Activated CD4-positive, alpha-beta T cell treated with anti-CD3 and anti-CD28 coated beads for 36 hours (primary cell): ENCODE measurements around the gene ERGIC3. TPM values are rescaled to one million over a fixed set of nuclear protein-coding genes. Genes with fewer than 3 reads are reported as not detected.
"Not testable (repeated sequence)": the region's sequence is repeated elsewhere in the genome, so short reads cannot be mapped to it uniquely, and the experiment has no call there.

Experiments used
- ATAC-seq: fragments of 200-7000 bp; cut with Tn5 transposase; one replicate; pipeline ENCODE4 v1.10.0; 2021; ENCODE audit warnings: mild to moderate bottlenecking, moderate library complexity
- CTCF ChIA-PET: fragments of 350-600 bp; sonication (Branson Sonifier 250); formaldehyde crosslinking; loops from one replicate; lab custom pipeline; 2021; ENCODE audit warnings: antibody characterized with exemption; lab: Charles Lee
- POLR2A ChIA-PET: fragments of 350-600 bp; sonication (Branson Sonifier 250); formaldehyde crosslinking; loops from one replicate; lab custom pipeline; 2021; ENCODE audit warnings: antibody characterized with exemption, inconsistent platforms; lab: Charles Lee
- DNase-seq: peaks from one replicate; pipeline ENCODE4 v3.0.0-alpha.2; 2020
- H3K27ac Mint-ChIP-seq: one replicate; pipeline ENCODE4 v1.8.0; 2021; ENCODE audit warnings: mixed read lengths
- H3K27me3 Mint-ChIP-seq: one replicate; pipeline ENCODE4 v1.8.0; 2021; ENCODE audit warnings: mixed read lengths
- H3K36me3 Mint-ChIP-seq: one replicate; pipeline ENCODE4 v1.8.0; 2021; ENCODE audit warnings: low read depth, mixed read lengths
- H3K4me1 Mint-ChIP-seq: one replicate; pipeline ENCODE4 v1.8.0; 2021; ENCODE audit warnings: mixed read lengths
- H3K4me3 Mint-ChIP-seq: one replicate; pipeline ENCODE4 v1.8.0; 2021; ENCODE audit warnings: mild to moderate bottlenecking, moderate library complexity, mixed read lengths
- H3K9me3 Mint-ChIP-seq: one replicate; pipeline ENCODE4 v1.8.0; 2021; ENCODE audit warnings: low read depth, mixed read lengths
- intact Hi-C, 2 experiments: fragments of 100-400 bp; cut with DNase I in 1 of 2; cut with micrococcal nuclease in 1 of 2; formaldehyde crosslinking; loops; one replicate each; pipeline versions ENCODE4 v1.14.2 to v1.15.1; 2022 to 2024; cut with DNase I, micrococcal nuclease
- total RNA-seq, 2 experiments: library from RNA; stranded (reverse); gene quantifications; one replicate each; pipeline ENCODE4 v1.2.3, GENCODE V29; 2021

Gene ERGIC3
- total RNA-seq, 2 experiments from 2014 or later: 109 to 127 TPM

- ChIA-PET CTCF (interaction anchor here (0.8 kb wide), 1 partner anchor 447 kb away, joined by 3 read pairs; no protein-coding TSS in a partner anchor), POLR2A (no interaction called here)
- intact Hi-C loops: no loop called here
- H3K36me3 Mint-ChIP-seq: peaks cover 12% of the 10 kb centered on the region
- ATAC-seq (no peak), DNase-seq (no peak)
- no peak overlapping the region for H3K27ac Mint-ChIP-seq
- H3K4me1 Mint-ChIP-seq: peaks cover 15% of the 10 kb centered on the region
- no peaks in the 10 kb centered on the region for H3K27me3 Mint-ChIP-seq
- no peak overlapping the region for H3K4me3 Mint-ChIP-seq
- no peaks in the 10 kb centered on the region for H3K9me3 Mint-ChIP-seq
Observed at GRCh38 chr20:35546127-35546526, 4.2 kb downstream of the ERGIC3 start.

- H3K36me3 Mint-ChIP-seq: peaks cover 12% of the 10 kb centered on the region
- no peaks in the 10 kb centered on the region for H3K27me3 Mint-ChIP-seq
- H3K4me3 Mint-ChIP-seq: no peak overlapping the region
- ChIA-PET POLR2A (no interaction called here), CTCF (interaction anchor here (0.7 kb wide), 1 partner anchor 89 kb away, joined by 3 read pairs; no protein-coding TSS in a partner anchor)
- peaks cover 9% of the 10 kb centered on the region for H3K4me1 Mint-ChIP-seq
- no peaks in the 10 kb centered on the region for H3K9me3 Mint-ChIP-seq
- no peak overlapping the region for H3K27ac Mint-ChIP-seq
- no peak for ATAC-seq
- intact Hi-C loops: no loop called here
- no peak for DNase-seq
Observed at GRCh38 chr20:35547329-35547728, 5.5 kb downstream of the ERGIC3 start.

- Mint-ChIP-seq H3K36me3 (peaks cover 16% of the 10 kb centered on the region), H3K27me3 (no peaks in the 10 kb centered on the region), H3K4me1 (no peaks in the 10 kb centered on the region), H3K9me3 (no peaks in the 10 kb centered on the region), H3K4me3 (no peak overlapping the region), H3K27ac (no peak overlapping the region)
- intact Hi-C loops: no loop called here
- POLR2A ChIA-PET: no interaction called here
- ATAC-seq: no peak
- DNase-seq: no peak
- CTCF ChIA-PET: no interaction called here
Observed at GRCh38 chr20:35551503-35551902, 9.6 kb downstream of the ERGIC3 start.

GRCh38 chr20:35552914-35553313 lies 11.0 kb downstream of the ERGIC3 start:
- Mint-ChIP-seq H3K9me3 (no peaks in the 10 kb centered on the region), H3K4me3 (no peak overlapping the region), H3K36me3 (peaks cover 18% of the 10 kb centered on the region), H3K27me3 (no peaks in the 10 kb centered on the region), H3K4me1 (no peaks in the 10 kb centered on the region), H3K27ac (no peak overlapping the region)
- ATAC-seq: no peak
- DNase-seq: no peak
- ChIA-PET POLR2A (interaction anchor here (0.6 kb wide), 1 partner anchor 795 kb away, joined by 6 read pairs; no protein-coding TSS in a partner anchor), CTCF (no interaction called here)
- intact Hi-C loops: no loop called here

- POLR2A ChIA-PET: interaction anchor here (0.6 kb wide), 1 partner anchor 71 kb away, joined by 7 read pairs; no protein-coding TSS in a partner anchor
- DNase-seq, intact Hi-C loops, H3K27me3 Mint-ChIP-seq, CTCF ChIA-PET, H3K4me1 Mint-ChIP-seq, H3K9me3 Mint-ChIP-seq, H3K27ac Mint-ChIP-seq, H3K4me3 Mint-ChIP-seq, ATAC-seq: not testable (repeated sequence)
- H3K36me3 Mint-ChIP-seq: peaks cover 12% of the 10 kb centered on the region
Observed at GRCh38 chr20:35555461-35555860, 13.6 kb downstream of the ERGIC3 start.

GRCh38 chr20:35555951-35556645 lies 14.2 kb downstream of the ERGIC3 start:
- ATAC-seq (no peak), DNase-seq (no peak)
- H3K9me3 Mint-ChIP-seq: no peaks in the 10 kb centered on the region
- H3K4me1 Mint-ChIP-seq: no peaks in the 10 kb centered on the region
- ChIA-PET CTCF (interaction anchor here (0.5 to 0.7 kb wide), 2 partner anchors 41 to 64 kb away, joined by 3 read pairs; no protein-coding TSS in a partner anchor), POLR2A (interaction anchor here (0.6 kb wide), 1 partner anchor 71 kb away, joined by 7 read pairs; no protein-coding TSS in a partner anchor)
- H3K4me3 Mint-ChIP-seq: no peak overlapping the region
- peaks cover 12% of the 10 kb centered on the region for H3K36me3 Mint-ChIP-seq
- no peak overlapping the region for H3K27ac Mint-ChIP-seq
- intact Hi-C loops: no loop called here
- no peaks in the 10 kb centered on the region for H3K27me3 Mint-ChIP-seq

- ChIA-PET CTCF (no interaction called here), POLR2A (no interaction called here)
- no peaks in the 10 kb centered on the region for H3K4me1 Mint-ChIP-seq
Observed at GRCh38 chr20:35556871-35557270, 15.0 kb downstream of the ERGIC3 start.

GRCh38 chr20:35558451-35558850 lies 16.6 kb downstream of the ERGIC3 start:
- no peaks in the 10 kb centered on the region for H3K4me1 Mint-ChIP-seq
- H3K27me3 Mint-ChIP-seq: no peaks in the 10 kb centered on the region
- peaks cover 12% of the 10 kb centered on the region for H3K36me3 Mint-ChIP-seq
- no peaks in the 10 kb centered on the region for H3K9me3 Mint-ChIP-seq
- no peak for ATAC-seq
- intact Hi-C loops: no loop called here
- ChIA-PET POLR2A (interaction anchor here (0.6 kb wide), 1 partner anchor 103 kb away, joined by 5 read pairs; no protein-coding TSS in a partner anchor), CTCF (no interaction called here)
- H3K4me3 Mint-ChIP-seq: no peak overlapping the region
- H3K27ac Mint-ChIP-seq: no peak overlapping the region
- no peak for DNase-seq

More at GRCh38 chr20:35556871-35557270, 15.0 kb downstream of the ERGIC3 start:
- intact Hi-C loops: no loop called here
- DNase-seq (no peak), ATAC-seq (no peak)
- Mint-ChIP-seq H3K27me3 (no peaks in the 10 kb centered on the region), H3K4me3 (no peak overlapping the region), H3K9me3 (no peaks in the 10 kb centered on the region), H3K27ac (no peak overlapping the region), H3K36me3 (peaks cover 12% of the 10 kb centered on the region)

- CTCF ChIA-PET: interaction anchor here (0.7 kb wide), 1 partner anchor 434 kb away, joined by 3 read pairs; no protein-coding TSS in a partner anchor
- no peak overlapping the region for H3K4me3 Mint-ChIP-seq
- no peak for ATAC-seq
- H3K27ac Mint-ChIP-seq: no peak overlapping the region
- no peaks in the 10 kb centered on the region for H3K4me1 Mint-ChIP-seq
- POLR2A ChIA-PET: interaction anchor here (0.6 kb wide), 1 partner anchor 102 kb away, joined by 5 read pairs; no protein-coding TSS in a partner anchor
- intact Hi-C loops: no loop called here
- no peaks in the 10 kb centered on the region for H3K9me3 Mint-ChIP-seq
- peaks cover 12% of the 10 kb centered on the region for H3K36me3 Mint-ChIP-seq
- no peak for DNase-seq
- H3K27me3 Mint-ChIP-seq: no peaks in the 10 kb centered on the region
Observed at GRCh38 chr20:35559042-35559693, 17.3 kb downstream of the ERGIC3 start.

GRCh38 chr20:35560105-35560511 lies 18.2 kb downstream of the ERGIC3 start:
- Mint-ChIP-seq H3K9me3 (no peaks in the 10 kb centered on the region), H3K4me3 (no peak overlapping the region), H3K27ac (no peak overlapping the region), H3K36me3 (peaks cover 8% of the 10 kb centered on the region), H3K27me3 (no peaks in the 10 kb centered on the region), H3K4me1 (no peaks in the 10 kb centered on the region)
- DNase-seq: no peak
- ATAC-seq: no peak
- ChIA-PET CTCF (no interaction called here), POLR2A (no interaction called here)
- intact Hi-C loops: no loop called here

GRCh38 chr20:35560541-35560940 lies 18.7 kb downstream of the ERGIC3 start:
- ChIA-PET CTCF (no interaction called here), POLR2A (no interaction called here)
- H3K27ac Mint-ChIP-seq: no peak overlapping the region
- peaks cover 8% of the 10 kb centered on the region for H3K36me3 Mint-ChIP-seq
- intact Hi-C loops: no loop called here
- no peaks in the 10 kb centered on the region for H3K9me3 Mint-ChIP-seq
- ATAC-seq: no peak
- DNase-seq: no peak
- H3K27me3 Mint-ChIP-seq: no peaks in the 10 kb centered on the region
- no peaks in the 10 kb centered on the region for H3K4me1 Mint-ChIP-seq
- H3K4me3 Mint-ChIP-seq: no peak overlapping the region
